ENCODE data around the gene GOPC.
A peak's percentile ranks its signal among the peaks of the same experiment; 100 is the strongest.
"Not testable (repeated sequence)": the region's sequence is repeated elsewhere in the genome, so short reads cannot be mapped to it uniquely, and the experiment has no call there.

Gene GOPC

DNA sequence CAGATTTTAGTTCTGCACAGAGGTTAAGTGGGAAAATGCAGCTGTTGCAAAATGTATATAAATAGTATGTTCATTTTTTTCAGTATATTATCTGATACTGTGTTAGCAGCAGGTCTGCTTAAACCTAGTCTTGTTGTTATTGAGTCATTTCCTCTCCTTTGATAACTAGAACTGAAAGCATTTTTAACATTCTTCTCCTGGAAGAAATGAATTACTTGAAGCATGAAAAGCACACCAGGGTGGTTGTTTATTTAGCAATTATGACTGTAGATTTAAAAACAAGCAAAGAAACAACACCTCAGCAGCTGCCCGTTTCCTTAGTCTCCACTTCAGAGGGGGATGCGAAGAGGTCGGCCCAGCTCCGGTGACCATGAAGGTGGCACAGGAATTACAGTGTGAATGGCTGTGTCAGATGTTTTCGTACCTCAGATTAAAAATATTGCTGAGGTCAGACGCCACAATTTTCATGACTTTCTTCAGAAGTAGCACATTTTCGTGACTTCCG lies 53.5 kb downstream of the GOPC start:
- no peak for DNase-seq (ENCODE audit: low read depth in 2 of 2)

DNA sequence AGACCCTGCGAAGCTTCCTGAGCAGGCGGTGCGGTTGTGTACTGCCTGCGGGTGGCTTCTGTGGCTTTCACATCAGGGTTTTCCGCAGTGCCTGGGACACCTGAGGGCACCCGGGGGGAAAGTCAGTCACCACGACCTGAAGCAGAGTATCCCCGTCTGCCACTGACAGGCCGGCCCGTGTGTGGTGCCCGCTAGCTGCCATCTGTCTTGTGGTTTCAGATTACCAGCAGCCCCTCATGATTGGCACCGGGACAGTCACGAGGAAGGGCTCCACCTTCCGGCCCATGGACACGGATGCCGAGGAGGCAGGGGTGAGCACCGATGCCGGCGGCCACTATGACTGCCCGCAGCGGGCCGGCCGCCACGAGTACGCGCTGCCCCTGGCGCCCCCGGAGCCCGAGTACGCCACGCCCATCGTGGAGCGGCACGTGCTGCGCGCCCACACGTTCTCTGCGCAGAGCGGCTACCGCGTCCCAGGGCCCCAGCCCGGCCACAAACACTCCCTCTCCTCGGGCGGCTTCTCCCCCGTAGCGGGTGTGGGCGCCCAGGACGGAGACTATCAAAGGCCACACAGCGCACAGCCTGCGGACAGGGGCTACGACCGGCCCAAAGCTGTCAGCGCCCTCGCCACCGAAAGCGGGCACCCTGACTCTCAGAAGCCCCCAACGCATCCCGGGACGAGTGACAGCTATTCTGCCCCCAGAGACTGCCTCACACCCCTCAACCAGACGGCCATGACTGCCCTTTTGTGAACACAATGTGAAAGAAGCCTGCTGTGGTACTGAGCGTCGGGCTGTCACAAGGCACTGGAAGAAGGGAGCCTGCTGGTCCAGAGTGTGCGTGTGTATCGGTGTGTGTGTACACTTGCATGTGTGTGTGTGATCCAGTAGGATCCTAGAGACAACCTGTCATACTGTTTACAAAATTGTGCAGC lies 54.4 kb downstream of the GOPC start:
- peak in 1 of 2 donors; percentile 10 for DNase-seq (ENCODE audit: low read depth in 2 of 2)

DNA sequence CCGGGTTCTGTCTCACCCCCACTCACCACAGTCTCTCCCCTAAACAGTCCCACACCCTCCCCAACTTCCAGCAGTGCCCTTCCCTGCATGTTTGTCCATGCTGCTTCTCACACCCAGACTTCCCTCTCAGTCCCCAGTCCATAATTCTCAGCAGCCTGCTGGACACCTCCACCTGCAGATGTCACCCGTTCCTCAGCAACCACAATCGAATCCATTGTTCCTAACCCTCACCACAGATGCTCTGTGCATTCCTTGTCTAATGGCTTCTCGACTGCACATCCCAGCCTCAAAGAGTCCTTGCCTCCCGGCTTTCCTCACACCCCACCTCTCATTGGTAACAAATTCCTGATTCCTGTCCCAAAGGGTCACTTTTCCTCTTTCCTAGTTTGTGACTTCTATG lies 55.6 kb downstream of the GOPC start:
- no peak for DNase-seq (ENCODE audit: low read depth in 2 of 2)

DNA sequence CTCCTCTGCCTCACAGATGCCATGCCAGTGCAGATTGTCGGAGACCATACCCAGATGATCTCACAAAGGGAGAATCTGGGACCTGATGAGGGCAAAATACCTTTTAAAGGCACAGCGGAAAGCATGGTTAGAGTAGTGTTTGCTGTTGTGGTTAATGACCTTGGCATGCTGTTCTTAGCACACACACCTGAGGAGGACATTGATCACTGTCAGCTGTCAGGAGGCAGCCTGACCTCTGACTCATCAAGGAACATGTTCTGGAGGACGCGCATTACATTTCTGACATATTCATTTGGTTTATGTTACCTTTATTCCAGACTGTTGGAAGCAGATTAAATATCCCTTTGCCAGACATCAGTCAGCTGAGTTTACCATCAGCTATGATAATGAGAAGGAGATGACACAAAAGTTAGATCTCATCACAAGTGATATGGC lies 57.1 kb downstream of the GOPC start:
- no peak for DNase-seq (ENCODE audit: low read depth in 2 of 2)

DNA sequence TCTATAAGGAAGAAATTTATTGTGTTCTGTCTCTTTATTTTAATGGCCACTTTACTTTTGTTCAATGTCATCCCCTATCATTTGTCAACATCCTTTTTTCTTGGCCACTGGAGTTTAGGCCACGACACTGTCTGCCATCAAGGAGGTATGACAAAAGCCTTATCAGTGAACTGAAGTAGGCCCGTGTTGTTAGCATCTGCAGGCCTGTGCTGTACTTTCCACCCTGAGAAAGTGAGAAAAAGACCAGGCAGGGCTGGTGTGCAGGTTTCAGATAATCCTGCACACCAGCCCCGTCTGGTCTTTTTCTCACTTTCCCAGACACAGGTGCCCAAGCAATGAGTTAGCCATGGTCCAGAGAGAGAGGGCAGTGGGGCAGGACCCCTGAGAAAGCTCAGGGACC lies 57.6 kb downstream of the GOPC start:
- no peak for DNase-seq (ENCODE audit: low read depth in 2 of 2)

DNA sequence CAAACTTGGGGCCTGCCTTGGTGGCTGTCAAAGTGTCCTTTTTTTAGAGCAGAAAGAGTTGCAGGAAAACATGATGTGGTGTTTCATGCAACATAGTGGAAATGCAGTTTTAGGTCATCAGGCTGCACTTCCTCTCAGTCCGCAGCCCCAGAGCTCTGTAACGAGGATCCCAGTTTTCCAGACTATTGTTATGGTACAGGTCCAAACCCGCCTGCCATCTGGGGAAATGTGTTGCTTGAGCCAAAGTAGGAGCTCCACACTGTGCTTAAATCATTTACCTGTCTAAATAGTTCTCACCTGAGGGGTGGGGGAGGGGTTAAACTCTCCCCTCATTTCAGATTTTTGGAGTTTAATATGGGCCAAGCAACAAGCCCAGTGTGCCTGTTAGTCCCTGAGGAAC lies 59.8 kb downstream of the GOPC start:
- no peak for DNase-seq (ENCODE audit: low read depth in 2 of 2)

DNA sequence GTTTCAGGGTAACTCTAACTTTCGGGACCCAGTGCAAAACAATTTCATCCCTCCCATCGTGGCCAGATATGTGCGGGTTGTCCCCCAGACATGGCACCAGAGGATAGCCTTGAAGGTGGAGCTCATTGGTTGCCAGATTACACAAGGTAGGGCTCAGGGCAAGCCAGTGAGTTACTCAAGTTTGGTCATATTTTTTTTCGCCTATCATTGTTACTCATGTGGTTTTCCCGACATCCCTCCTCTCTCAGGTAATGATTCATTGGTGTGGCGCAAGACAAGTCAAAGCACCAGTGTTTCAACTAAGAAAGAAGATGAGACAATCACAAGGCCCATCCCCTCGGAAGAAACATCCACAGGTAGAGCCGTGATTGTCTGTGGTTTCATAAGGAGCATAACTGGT lies 61.6 kb downstream of the GOPC start:
- no peak for DNase-seq (ENCODE audit: low read depth in 2 of 2)

DNA sequence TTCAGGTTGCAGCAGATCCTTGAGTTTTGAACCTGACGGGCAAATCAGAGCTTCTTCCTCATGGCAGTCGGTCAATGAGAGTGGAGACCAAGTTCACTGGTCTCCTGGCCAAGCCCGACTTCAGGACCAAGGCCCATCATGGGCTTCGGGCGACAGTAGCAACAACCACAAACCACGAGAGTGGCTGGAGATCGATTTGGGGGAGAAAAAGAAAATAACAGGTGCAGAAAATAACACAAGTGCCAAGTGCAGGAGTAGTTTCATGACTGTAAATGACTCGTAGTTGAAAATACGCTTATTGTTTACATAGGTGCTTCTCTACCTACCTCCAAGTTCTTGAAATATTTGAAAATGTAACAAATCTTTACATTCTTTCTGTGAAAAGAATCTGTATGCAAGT lies 63.7 kb downstream of the GOPC start:
- no peak for DNase-seq (ENCODE audit: low read depth in 2 of 2)

DNA sequence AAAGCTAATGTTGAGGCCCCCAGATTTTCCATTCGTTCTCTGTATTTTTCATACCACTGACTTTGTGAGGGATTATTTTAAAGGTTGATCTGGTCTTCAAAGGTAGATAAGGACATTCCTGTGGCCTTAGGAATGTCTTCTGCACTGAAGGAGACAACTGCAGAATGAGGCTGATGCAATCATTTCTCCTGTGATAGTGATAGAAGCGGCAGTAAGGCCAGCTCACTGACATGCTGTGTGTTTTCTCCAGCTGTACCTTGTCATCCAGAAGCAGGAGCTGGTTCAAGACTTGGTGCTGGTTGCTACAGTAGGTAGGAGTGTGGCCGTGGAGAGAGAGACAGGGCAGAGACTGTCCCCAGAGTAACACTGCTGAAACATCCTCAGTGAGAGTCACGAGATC lies 66.0 kb downstream of the GOPC start:
- DNase-seq (ENCODE audit: low read depth in 2 of 2), result no peak

DNA sequence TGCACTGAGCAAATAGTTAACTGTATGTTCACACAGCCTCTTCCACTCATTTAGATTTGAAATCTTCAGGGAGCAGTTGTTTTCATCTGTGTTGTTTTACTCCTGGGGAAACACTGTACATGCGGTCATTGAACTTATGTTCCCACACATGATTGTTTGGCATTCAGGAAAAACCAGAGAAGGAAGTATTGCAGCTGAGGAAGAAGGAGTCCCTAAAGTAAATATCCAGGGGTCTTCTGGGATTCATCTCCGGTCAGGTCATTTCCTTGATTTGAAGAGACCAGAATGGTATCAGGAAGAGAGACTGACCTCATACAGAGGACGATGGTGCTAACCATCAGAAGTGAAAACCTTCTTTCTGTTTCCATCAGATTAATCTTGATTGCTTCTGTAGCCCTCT lies 67.3 kb downstream of the GOPC start:
- no peak for DNase-seq (ENCODE audit: low read depth in 2 of 2)

DNA sequence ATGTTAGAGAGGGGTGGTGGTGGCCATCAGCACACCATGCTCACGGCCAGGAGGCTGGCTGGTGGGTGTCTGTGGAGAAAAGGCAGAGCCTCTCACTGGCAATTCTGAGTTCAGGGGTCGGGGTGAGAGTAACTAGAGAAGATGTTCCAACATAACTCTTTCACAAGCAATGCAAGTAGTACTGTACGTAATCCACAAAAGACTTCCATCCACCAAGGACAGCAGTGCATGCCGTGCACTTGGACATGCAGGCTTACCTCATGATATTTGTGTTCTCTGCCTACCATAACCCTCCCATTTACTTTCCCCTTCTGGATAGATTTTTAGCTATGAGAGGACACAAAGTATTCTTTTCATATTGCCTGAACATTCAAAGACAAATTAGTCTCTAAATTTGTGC lies 68.5 kb downstream of the GOPC start:
- DNase-seq (ENCODE audit: low read depth in 2 of 2), result no peak

DNA sequence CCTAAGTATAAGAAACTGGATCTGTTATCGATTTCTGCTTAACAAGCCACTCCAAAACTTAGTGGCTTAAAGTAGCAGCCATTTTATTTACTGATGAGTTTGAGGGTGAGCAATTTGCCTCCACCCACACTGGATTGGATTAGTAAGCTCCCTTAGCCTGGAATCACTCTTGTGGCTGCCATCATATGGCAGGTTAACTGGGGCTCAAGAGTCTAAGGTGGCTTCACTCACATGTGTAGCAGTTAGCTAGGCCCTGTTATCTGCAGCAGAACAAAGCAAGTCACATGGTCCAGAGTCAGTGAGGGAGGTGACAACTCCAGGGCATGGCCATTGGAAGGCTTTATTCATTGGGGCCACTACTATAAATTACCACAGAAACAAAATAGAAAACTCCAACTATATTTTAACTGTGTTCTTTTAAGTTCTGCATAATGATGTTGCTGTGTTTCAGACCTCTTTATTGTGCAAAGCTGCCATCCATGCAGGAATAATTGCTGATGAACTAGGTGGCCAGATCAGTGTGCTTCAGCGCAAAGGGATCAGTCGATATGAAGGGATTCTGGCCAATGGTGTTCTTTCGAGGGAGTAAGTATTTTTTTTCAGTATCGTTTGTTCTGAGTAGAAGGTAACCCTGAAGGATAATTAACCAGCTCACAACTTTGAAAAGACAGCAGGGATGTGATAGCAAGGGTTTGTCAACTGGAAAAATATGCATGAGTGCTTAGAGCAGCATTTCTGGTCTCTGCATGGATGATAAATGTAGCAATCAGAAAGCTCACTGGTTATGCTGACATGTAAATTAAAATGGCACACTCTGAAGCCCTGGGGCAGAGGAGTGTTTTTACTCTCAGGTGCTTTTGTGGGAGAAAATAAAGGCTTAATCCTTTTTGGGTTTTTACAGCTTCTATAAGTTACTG lies 70.2 kb downstream of the GOPC start:
- DNase-seq (ENCODE audit: low read depth in 2 of 2), result no peak

DNA sequence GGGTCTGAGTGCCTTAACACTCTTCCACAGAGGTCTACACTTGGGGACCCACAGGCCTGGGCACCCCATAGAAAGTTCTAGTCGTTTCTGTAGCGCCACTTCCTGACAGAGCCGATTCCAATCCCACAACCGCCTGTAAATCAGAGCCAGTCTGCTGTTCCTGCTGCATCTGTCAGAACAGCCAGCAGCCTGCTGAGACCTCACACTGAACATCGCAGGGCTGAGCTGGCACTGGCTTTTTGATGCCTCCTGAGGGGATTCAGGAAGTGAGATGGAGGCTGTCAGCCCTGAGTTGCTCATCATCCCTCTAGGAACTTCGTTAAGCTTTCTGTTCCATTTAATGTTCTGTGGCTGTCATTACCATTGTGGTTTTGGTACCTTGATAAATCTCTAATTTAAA lies 71.0 kb downstream of the GOPC start:
- no peak for DNase-seq (ENCODE audit: low read depth in 2 of 2)

DNA sequence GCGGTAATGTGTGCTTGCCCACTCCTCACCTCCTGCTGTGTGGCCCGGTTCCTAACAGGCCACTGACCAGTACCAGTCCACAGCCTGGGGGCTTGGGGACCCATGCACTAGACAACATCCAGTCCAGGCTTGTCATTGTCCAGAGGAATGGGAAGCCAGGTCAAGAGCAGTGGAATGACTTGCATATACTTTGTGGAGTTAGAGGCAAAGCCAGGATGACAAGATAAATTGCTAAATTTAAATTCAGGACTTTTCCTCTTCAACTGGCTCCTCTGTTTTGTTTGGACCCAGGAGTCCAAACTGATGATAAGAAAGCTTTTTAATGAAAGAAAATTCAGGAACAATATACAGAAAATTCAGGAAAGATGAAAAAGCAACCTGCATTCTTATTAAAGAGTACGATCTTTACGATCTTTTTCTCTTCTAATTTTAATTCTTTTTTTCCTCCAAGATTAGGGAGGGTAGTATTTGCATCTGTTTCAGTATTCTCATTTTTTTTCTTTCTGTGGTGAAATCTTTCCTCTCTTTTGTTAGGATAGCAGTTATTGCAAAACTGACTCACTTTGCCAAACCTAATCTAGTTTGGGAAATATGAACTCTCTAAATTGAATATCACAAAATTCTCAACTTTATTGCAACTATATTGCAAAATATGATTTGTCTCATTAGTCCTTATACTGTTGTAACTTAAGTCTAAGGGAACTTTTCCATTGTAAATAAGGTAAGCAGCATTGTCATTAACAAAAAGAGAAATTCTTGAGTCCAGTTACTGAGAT lies 71.7 kb downstream of the GOPC start:
- no peak for DNase-seq (ENCODE audit: low read depth in 2 of 2)

DNA sequence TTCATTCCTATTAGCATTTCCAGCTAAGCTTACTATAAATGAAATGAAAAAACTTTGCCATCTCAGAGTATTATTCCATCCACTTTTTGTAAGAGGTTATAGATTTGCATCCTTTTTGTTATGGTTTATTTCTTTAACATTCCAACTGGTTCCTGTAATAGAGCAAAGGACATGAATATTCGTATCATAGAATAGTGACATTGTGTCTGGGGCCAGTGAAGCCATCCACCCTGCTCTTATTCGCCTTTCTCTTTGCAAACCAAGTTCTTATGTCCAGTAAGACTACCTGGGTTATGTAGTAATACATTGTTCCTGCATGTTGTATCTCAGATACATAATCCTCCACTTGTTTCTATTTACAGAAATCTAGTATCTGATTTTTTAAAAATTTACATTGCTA lies 76.7 kb downstream of the GOPC start:
- DNase-seq (ENCODE audit: low read depth in 2 of 2), result no peak

DNA sequence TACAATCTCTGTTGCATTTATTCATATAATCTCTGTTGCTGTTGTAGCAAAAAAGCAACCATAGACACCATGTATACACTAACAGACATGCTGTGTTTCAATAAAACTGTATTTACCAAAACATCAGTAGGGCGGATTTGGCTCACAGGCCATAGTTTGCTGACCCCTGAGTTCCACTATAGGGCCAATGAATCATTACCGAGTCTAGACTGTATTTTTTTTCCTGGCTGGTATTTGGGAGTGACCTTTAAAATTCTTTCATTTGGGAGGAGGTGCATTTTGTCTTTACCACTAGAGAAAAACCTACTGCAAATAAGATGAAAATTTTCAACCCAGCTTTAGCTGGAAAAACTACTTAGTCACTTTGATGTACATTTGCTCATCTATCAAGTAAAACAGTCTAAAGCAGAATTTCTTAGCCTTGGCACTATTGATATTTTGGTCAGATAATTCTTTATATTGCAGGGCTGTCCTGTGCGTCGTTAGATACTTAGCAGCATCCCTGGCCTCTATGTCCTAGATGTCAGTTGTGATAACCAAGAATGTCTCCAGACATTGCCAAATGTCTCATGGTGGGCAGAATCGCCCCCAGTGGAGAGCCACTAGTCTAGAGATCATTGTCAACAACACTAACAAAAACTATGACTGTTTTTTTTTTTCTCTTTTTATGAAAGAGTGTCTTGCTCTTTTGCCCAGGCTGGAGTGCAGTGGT lies 80.4 kb downstream of the GOPC start:
- DNase-seq (ENCODE audit: low read depth in 2 of 2), result no peak

DNA sequence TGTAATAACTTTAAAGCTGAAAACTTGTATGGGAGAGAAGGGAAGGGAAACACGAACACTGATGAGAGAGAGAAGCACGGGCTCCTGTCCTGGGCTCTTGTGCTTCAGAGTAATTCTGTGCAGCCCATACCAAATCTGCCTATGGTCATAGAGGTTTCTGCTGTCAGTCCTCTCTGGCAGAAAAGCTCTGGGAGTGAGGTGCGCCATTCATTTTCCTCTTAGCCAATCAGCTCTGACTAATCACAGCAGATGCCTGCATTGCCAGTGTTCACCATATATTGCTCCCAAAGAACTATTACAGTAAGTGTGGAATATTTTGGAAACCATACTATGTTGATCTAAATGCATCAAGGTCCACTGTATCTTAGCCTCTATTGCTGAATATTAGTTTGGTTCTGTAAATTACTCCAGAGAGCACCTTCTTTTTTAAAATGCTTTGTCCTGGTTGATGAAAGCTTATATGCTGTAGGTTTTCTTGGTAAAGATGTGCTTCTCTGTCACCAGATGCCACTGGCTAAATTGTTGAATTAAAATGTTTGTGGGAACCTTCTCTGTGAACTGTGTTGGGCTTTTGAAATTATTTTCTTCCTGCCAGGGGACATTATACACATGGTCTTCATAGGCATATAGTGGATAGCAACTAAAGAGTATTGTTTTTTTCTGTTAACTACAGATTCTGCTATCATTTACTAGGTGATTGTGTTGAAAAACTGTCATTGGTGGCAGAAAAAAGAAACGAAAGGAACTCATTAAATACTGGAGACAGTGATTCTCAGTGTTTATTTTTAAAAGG lies 81.5 kb downstream of the GOPC start:
- no peak for DNase-seq (ENCODE audit: low read depth in 2 of 2)

DNA sequence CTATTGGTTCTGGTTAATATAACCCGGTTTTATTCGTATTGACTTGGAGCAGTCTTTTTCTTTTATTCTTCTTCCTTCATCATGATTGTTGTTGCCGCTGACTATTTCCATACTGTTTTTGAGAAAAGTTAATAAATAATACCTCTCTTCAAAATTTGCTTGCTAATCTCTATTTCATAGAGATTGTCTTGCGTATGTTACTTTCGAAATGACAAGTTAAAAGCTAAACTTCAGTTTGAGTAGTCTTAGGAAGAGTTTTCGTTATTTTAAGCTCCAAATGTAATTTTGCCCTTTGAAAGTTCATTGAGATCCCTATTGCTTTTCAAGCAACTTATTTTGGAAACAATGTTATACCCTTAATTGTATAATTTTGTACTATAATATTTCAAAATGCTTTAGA lies 83.4 kb downstream of the GOPC start:
- no peak for DNase-seq (ENCODE audit: low read depth in 2 of 2)

DNA sequence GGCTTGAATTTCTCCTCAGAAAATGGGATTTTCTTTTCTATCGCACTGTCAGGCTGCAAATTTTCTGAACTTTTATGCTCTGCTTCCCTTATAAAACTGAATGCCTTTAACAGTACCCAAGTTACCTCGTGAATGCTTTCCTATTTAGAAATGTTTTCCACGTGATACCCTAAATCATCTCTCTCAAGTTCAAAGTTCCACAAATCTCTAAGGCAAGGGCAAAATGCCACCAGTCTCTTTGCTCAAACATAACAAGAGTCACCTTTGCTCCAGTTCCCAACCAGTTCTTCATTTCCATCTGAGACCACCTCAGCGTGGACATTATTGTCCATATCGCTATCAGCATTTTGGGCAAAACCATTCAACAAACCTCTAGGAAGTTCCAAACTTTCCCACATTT lies 84.3 kb downstream of the GOPC start:
- DNase-seq (ENCODE audit: low read depth in 2 of 2), result not testable (repeated sequence)

DNA sequence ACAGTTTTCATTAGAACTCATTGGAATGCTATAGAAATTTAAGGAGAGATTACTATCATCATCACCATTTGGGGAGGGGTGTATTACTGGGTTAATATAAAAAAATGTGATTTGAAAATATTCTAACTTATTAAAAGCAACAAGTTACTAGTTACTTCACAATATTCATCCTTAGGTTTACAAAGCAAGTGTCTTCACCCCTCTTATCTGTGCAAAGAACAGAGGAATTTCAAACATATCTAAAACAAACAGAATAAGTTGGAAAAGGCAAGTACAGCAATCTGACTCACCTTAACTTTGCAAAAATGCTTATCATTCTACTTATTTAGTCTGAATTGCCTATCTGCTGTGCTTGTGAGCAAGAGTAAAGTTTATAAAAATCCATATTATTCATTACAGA lies 87.0 kb downstream of the GOPC start:
- DNase-seq (ENCODE audit: low read depth in 2 of 2), result no peak

Data from stimulated activated CD8-positive, alpha-beta memory T cell treated with anti-CD3 and anti-CD28 coated beads, Interleukin-7, amount 100 ng/mL, for 1 hour (primary cell).